Stomach (tissue), 4 donors: ENCODE data around the gene HHLA2.

ENCODE experiments used
- POLR2A ChIP-seq, 4 donors: fragments of 450-650 bp; IDR thresholded peaks; one replicate each; pipeline ENCODE4 v1.6.1; 2016; ENCODE audit warnings: antibody characterized with exemption in 4 of 4, control low read depth in 2 of 4, mild to moderate bottlenecking in 1 of 4, moderate library complexity in 1 of 4
- POLR2AphosphoS5 ChIP-seq, 3 donors: sonication (generic); formaldehyde crosslinking; IDR thresholded peaks; one replicate each; pipeline ENCODE4 v1.6.1; 2016; ENCODE audit warnings: antibody characterized with exemption in 3 of 3
- TF ChIP-seq, protein P1 (sequence below), 7 experiments: fragments of 450-650 bp in 4 of 7; fragments of 200-600 bp in 3 of 7; sonication (generic) in 3 of 7; IDR thresholded peaks; one replicate each; pipeline ENCODE4 v1.5.1; 2016 to 2019; ENCODE audit warnings: antibody characterized with exemption in 7 of 7, control low read depth in 2 of 7, mild to moderate bottlenecking in 1 of 7

DNA sequence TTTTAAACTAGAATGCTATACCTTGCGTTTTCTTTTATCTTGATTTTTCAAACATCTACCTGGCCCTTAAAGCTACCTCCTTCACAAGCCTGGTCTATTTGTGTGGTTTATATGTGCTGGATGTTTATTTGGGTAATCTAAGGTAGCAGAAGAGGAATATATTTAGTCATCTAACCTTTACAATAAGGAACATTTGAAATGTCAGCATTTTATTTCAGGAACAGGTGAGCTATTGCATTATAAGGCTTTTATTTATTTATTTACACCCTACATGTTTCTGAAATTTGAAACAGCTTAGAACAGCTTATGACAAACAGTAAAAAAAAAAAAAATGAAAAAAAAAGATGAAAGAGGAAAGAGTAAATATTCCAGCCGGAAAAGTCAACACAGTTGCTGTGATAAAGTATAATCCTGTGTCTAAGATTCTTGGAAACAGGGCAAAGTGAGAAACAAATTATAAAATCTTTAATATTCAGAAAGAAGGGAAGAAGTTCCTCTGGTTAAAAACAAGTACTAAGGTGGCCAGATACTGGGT, 19.5 kb downstream of the HHLA2 start:
- TF ChIP-seq, protein P1, sequence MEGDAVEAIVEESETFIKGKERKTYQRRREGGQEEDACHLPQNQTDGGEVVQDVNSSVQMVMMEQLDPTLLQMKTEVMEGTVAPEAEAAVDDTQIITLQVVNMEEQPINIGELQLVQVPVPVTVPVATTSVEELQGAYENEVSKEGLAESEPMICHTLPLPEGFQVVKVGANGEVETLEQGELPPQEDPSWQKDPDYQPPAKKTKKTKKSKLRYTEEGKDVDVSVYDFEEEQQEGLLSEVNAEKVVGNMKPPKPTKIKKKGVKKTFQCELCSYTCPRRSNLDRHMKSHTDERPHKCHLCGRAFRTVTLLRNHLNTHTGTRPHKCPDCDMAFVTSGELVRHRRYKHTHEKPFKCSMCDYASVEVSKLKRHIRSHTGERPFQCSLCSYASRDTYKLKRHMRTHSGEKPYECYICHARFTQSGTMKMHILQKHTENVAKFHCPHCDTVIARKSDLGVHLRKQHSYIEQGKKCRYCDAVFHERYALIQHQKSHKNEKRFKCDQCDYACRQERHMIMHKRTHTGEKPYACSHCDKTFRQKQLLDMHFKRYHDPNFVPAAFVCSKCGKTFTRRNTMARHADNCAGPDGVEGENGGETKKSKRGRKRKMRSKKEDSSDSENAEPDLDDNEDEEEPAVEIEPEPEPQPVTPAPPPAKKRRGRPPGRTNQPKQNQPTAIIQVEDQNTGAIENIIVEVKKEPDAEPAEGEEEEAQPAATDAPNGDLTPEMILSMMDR (IDR thresholded peaks at IDR 0.05), result no peak
- TF ChIP-seq POLR2AphosphoS5 (IDR thresholded peaks at IDR 0.05), result no peak
- no peak for TF ChIP-seq POLR2A (IDR thresholded peaks at IDR 0.05)
